ENCODE measurements around the gene RCOR1.

Gene RCOR1

GRCh38 chr14:102683399-102684297 lies 91.2 kb downstream of the RCOR1 start:
- TF ChIP-seq, protein P1, sequence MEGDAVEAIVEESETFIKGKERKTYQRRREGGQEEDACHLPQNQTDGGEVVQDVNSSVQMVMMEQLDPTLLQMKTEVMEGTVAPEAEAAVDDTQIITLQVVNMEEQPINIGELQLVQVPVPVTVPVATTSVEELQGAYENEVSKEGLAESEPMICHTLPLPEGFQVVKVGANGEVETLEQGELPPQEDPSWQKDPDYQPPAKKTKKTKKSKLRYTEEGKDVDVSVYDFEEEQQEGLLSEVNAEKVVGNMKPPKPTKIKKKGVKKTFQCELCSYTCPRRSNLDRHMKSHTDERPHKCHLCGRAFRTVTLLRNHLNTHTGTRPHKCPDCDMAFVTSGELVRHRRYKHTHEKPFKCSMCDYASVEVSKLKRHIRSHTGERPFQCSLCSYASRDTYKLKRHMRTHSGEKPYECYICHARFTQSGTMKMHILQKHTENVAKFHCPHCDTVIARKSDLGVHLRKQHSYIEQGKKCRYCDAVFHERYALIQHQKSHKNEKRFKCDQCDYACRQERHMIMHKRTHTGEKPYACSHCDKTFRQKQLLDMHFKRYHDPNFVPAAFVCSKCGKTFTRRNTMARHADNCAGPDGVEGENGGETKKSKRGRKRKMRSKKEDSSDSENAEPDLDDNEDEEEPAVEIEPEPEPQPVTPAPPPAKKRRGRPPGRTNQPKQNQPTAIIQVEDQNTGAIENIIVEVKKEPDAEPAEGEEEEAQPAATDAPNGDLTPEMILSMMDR (IDR thresholded peaks at IDR 0.05; ENCODE audit: unreplicated experiment in 3 of 3): no peak
- peak overlapping the region; percentile 39 to 94 (median 91) for H3K27ac Mint-ChIP-seq

GRCh38 chr14:102684298-102684663 lies 91.8 kb downstream of the RCOR1 start:
- Mint-ChIP-seq H3K27me3 (ENCODE audit: low read depth) (no peaks in the 10 kb centered on the region), H3K4me3 (peak overlapping the region in 2 of 3 experiments; percentile 15 to 64), H3K4me1 (peaks cover 29% of the 10 kb centered on the region), H3K9me3 (peaks cover 2% of the 10 kb centered on the region), H3K36me3 (ENCODE audit: low read depth) (peaks cover 24% of the 10 kb centered on the region), H3K27ac (peak overlapping the region; percentile 39 to 94 (median 91))
- TF ChIP-seq, protein P1 (IDR thresholded peaks at IDR 0.05; ENCODE audit: unreplicated experiment in 3 of 3): no peak

More at GRCh38 chr14:102683399-102684297, 91.2 kb downstream of the RCOR1 start:
- H3K4me3 Mint-ChIP-seq: peak overlapping the region; percentile 15 to 64 (median 40)
- H3K27me3 Mint-ChIP-seq (ENCODE audit: low read depth): no peaks in the 10 kb centered on the region
- peaks cover 30% of the 10 kb centered on the region for H3K36me3 Mint-ChIP-seq (ENCODE audit: low read depth)
- H3K9me3 Mint-ChIP-seq: peaks cover 5% of the 10 kb centered on the region
- peaks cover 29% of the 10 kb centered on the region for H3K4me1 Mint-ChIP-seq

DNA sequence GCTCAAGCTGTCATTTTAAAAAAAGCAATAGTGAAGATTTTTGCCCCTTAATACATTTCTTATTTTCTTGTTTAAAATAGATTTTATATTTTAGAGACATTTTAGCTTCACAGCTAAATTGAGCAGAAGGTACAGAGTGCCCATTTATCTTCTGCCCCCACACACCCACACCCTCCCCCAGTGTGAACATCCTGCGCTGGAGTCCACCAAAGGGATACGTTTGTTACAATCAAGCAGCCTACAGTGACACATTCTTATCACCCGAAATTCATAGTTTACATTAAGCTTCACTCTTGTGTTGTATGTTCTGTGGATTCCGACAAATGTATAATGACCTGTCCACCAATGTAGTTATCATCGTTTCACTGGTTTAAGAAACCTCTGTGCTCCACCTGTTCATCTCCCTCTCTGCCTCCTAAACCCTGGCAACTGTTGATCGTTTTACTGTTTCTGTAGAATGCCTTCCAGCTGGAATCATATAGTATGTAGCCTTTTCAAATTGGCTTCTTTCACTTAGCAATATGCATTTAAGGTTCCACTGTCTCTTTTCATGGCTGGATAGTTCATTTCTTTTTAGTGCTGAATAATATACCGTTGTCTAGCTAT lies 93.8 kb downstream of the RCOR1 start:
- Mint-ChIP-seq H3K9me3 (no peaks in the 10 kb centered on the region), H3K4me1 (peaks cover 38% of the 10 kb centered on the region), H3K27ac (peak overlapping the region in 2 of 3 experiments; percentile 8 to 29)

DNA sequence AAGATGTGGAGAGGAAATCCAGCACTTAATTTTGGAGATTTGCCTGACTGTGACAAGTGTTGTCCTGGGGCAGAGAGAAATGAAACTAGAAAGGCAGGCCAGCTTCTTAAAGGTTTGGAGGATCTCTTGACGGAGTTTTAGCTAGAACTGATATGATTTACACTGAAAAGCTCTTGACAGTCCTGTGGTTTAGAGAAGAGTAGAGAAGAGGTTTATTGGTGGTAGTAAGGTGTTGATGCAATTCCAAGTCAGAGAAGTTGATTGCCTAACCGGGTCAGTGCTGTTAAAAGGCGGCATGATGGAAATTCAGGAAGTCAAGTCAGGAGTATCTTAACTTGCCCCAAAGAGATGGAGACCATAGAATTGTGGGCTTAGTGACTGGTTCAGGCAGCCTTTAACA lies 95.8 kb downstream of the RCOR1 start:
- TF ChIP-seq, protein P1 (IDR thresholded peaks at IDR 0.05; ENCODE audit: unreplicated experiment in 3 of 3): no peak
- H3K4me1 Mint-ChIP-seq: peaks cover 47% of the 10 kb centered on the region
- no peak overlapping the region for H3K27ac Mint-ChIP-seq
- H3K36me3 Mint-ChIP-seq (ENCODE audit: low read depth): peaks cover 8% of the 10 kb centered on the region
- H3K4me3 Mint-ChIP-seq: no peak overlapping the region
- H3K27me3 Mint-ChIP-seq (ENCODE audit: low read depth): no peaks in the 10 kb centered on the region
- H3K9me3 Mint-ChIP-seq: no peaks in the 10 kb centered on the region

More for the DNA sequence above, 93.8 kb downstream of the RCOR1 start:
- H3K36me3 Mint-ChIP-seq (ENCODE audit: low read depth): peaks cover 13% of the 10 kb centered on the region
- H3K4me3 Mint-ChIP-seq: no peak overlapping the region
- TF ChIP-seq, protein P1 (IDR thresholded peaks at IDR 0.05; ENCODE audit: unreplicated experiment in 3 of 3): no peak
- H3K27me3 Mint-ChIP-seq (ENCODE audit: low read depth): no peaks in the 10 kb centered on the region

DNA sequence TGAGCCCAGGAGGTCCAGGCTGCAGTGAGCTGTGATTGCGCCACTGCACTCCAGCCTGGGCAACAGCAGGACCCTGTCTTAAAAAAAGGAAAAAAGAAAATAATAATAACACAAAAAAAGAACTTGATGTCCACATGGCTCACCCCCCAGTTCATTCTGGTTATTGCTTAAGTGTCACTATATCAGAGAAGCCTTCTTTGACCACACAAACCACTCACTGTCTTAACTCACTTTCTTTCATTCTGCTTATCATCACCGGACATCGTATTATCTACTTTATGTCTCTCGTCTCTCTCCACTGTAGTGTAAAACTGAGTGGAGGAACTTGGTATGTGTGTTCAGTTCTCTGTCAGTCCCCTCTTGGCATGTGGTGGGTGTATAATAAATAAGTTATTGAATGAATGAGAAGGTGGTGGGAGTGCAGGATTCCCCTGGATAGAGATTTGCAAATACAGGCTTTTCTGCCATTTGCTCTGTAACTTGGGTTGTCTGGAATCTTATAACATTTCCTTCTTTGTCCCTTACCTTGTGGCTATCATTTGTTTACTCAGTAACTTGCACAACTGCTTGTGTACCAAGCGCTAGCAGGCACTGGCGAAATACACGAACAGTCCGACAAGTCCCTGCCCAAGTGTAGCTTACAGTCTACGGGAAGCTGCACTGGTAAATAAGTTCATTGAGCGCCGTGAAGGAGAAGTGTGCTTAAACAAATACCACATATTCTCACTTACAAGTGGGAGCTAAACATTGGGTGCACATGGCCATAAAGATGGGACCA lies 98.2 kb downstream of the RCOR1 start:
- peaks cover 57% of the 10 kb centered on the region for H3K4me1 Mint-ChIP-seq
- H3K36me3 Mint-ChIP-seq (ENCODE audit: low read depth): peaks cover 4% of the 10 kb centered on the region
- TF ChIP-seq, protein P1 (IDR thresholded peaks at IDR 0.05; ENCODE audit: unreplicated experiment in 3 of 3): no peak
- no peak overlapping the region for H3K27ac Mint-ChIP-seq
- no peak overlapping the region for H3K4me3 Mint-ChIP-seq
- no peaks in the 10 kb centered on the region for H3K27me3 Mint-ChIP-seq (ENCODE audit: low read depth)
- no peaks in the 10 kb centered on the region for H3K9me3 Mint-ChIP-seq
